Fibroblast of lung (primary cell): ENCODE results near the gene ATP6V0C. TPM values are rescaled to one million over a fixed set of nuclear protein-coding genes. Genes with fewer than 3 reads are reported as not detected.

Experiments used
- DNase-seq, 2 donors: peaks; one replicate each; pipeline versions ENCODE4 v3.0.0 to v3.0.0-alpha.2; 2010; ENCODE audit warnings: low read depth in 2 of 2
- H2AFZ ChIP-seq: 2 replicates; pipeline ENCODE4 v1.5.1; 2012; ENCODE audit warnings: low read length, control low read depth, inconsistent platforms
- H3K27ac ChIP-seq: 2 replicates; pipeline ENCODE4 v1.5.1; 2011; ENCODE audit warnings: low read length, control low read depth; ENCODE audit not compliant: insufficient read depth
- H3K27me3 ChIP-seq: 2 replicates; pipeline ENCODE4 v1.5.1; 2011; ENCODE audit warnings: mild to moderate bottlenecking, low read length; ENCODE audit not compliant: control insufficient read depth, insufficient read depth
- H3K36me3 ChIP-seq: 2 replicates; pipeline ENCODE4 v1.5.1; 2011; ENCODE audit warnings: low read length; ENCODE audit not compliant: control insufficient read depth, insufficient read depth
- H3K4me1 ChIP-seq: 2 replicates; pipeline ENCODE4 v1.5.1; 2011; ENCODE audit warnings: low read length; ENCODE audit not compliant: control insufficient read depth, insufficient read depth; ENCODE audit errors: extremely low read depth
- H3K4me2 ChIP-seq: 2 replicates; pipeline ENCODE4 v1.5.1; 2011; ENCODE audit warnings: low read length, control low read depth; ENCODE audit not compliant: insufficient read depth; ENCODE audit errors: extremely low read depth
- H3K4me3 ChIP-seq, 4 experiments: fragments of 200-600 bp in 1 of 4; sonication (generic) in 1 of 4; replicated peaks in 1 of 4; 2 replicates each; pipeline ENCODE4 v1.5.1; 2011 to 2016; ENCODE audit warnings: low read length in 4 of 4, low read depth in 3 of 4, mild to moderate bottlenecking in 3 of 4, control low read depth in 2 of 4, inconsistent platforms in 1 of 4, mixed read lengths in 1 of 4; ENCODE audit not compliant: insufficient read depth in 1 of 4; ENCODE audit errors: control extremely low read depth in 1 of 4
- H3K79me2 ChIP-seq: 2 replicates; pipeline ENCODE4 v1.5.1; 2012; ENCODE audit warnings: mild to moderate bottlenecking, low read length, inconsistent platforms; ENCODE audit not compliant: control insufficient read depth, insufficient read depth
- H3K9ac ChIP-seq: 2 replicates; pipeline ENCODE4 v1.5.1; 2011; ENCODE audit warnings: mild to moderate bottlenecking, low read length, control low read depth; ENCODE audit not compliant: insufficient read depth
- H3K9me3 ChIP-seq: 2 replicates; pipeline ENCODE4 v1.5.1; 2012; ENCODE audit warnings: low read depth, low read length; ENCODE audit not compliant: control insufficient read depth, insufficient read depth
- H4K20me1 ChIP-seq: 2 replicates; pipeline ENCODE4 v1.5.1; 2011; ENCODE audit warnings: low read length; ENCODE audit not compliant: control insufficient read depth, insufficient read depth; ENCODE audit errors: extremely low read depth
- CTCF ChIP-seq, 2 donors: IDR thresholded peaks in 1 of 2; conservative IDR thresholded peaks in 1 of 2; 1 replicate in 1 of 2; 2 replicates in 1 of 2; pipeline ENCODE4 v1.5.1; 2011 to 2012; ENCODE audit warnings: low read length in 2 of 2, control low read depth in 1 of 2, inconsistent platforms in 1 of 2, low read depth in 1 of 2, mild to moderate bottlenecking in 1 of 2
- EZH2 ChIP-seq: IDR thresholded peaks from 2 replicates; pipeline ENCODE4 v1.5.1; 2012; ENCODE audit warnings: low read length, control low read depth, mild to moderate bottlenecking; ENCODE audit errors: missing control alignments
- polyA plus RNA-seq, 2 donors: library from polyadenylated mRNA; depleted of rRNA in 1 of 2; stranded (reverse) in 1 of 2; unstranded in 1 of 2; fragments of >200 nt; gene quantifications; 2 replicates each; pipeline ENCODE4 v1.2.1, GENCODE V29; 2011 to 2012; ENCODE audit warnings: missing spikeins in 1 of 2
- total RNA-seq: library from RNA; depleted of rRNA; stranded (reverse); fragments of >200 nt; gene quantifications from 2 replicates; pipeline ENCODE4 v1.2.1, GENCODE V29; 2014

The ATP6V0C gene
- total and polyA plus RNA-seq, 2 donors (not counting 1 experiment from before 2014, with no cell fraction given) = 11.2 to 43.0 TPM

GRCh38 chr16:2527784-2528100 is 14.0 kb downstream of the ATP6V0C start:
- Histone ChIP-seq H3K27me3 (no peaks in the 10 kb centered on the region), H4K20me1 (no peaks in the 10 kb centered on the region), H3K4me2 (no peak overlapping the region), H3K27ac (no peak overlapping the region), H3K4me3 (no peak overlapping the region), H3K9ac (no peak overlapping the region), H2AFZ (no peak overlapping the region), H3K4me1 (peaks cover 5% of the 10 kb centered on the region), H3K9me3 (no peaks in the 10 kb centered on the region), H3K36me3 (peaks cover 44% of the 10 kb centered on the region), H3K79me2 (peaks cover 1% of the 10 kb centered on the region)
- no peak for DNase-seq
- TF ChIP-seq EZH2 (no peak), CTCF (conservative IDR thresholded peaks at IDR 0.05 in 1 of 2, IDR thresholded peaks at IDR 0.05 in 1 of 2; ENCODE audit: low read depth in 1 of 2, low read length in 2 of 2) (no peak)

DNA sequence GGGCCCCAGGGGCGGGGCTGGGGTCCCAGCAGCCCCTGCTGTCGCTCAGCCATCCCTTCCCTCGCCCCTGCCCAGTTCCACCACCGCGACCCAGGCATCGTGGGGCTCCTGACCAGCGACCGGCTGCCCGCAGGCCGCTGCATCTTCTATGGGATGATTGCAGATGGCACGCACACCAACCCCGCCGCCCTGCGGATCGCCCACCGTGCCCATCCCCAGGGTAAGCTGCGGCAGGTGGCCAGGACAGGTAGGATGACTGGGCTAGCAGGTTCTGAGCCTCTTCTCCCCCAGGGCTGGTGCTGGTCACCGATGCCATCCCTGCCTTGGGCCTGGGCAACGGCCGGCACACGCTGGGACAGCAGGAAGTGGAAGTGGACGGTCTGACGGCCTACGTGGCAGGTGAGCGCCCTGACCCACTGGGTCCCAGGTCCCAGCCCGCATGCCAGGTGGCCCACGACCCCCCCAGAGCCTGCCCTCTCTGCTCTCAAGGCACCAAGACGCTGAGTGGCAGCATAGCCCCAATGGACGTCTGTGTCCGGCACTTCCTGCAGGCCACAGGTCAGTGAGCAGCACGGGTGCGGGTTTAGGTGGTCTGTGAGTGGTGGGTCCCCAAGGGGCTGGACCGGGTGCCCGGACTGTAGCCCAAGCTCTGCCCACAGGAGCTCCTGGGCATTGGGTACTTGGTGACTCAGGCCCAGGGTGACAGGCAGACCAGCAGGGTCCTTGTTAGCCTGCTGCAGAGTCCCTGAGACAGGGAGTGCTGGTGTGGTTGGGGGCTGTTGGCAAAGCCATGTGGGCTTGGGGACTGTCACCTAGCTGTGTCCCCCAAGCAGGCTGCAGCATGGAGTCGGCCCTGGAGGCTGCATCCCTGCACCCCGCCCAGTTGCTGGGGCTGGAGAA is 14.7 kb downstream of the ATP6V0C start:
- TF ChIP-seq CTCF (conservative IDR thresholded peaks at IDR 0.05 in 1 of 2, IDR thresholded peaks at IDR 0.05 in 1 of 2; ENCODE audit: low read depth in 1 of 2, low read length in 2 of 2) (no peak), EZH2 (no peak)
- Histone ChIP-seq H3K9ac (no peak overlapping the region), H3K27me3 (no peaks in the 10 kb centered on the region), H3K9me3 (no peaks in the 10 kb centered on the region), H3K4me3 (no peak overlapping the region), H4K20me1 (no peaks in the 10 kb centered on the region), H3K79me2 (peaks cover under 1% of the 10 kb centered on the region), H3K4me2 (no peak overlapping the region), H3K27ac (no peak overlapping the region), H2AFZ (no peak overlapping the region), H3K4me1 (peaks cover 8% of the 10 kb centered on the region), H3K36me3 (peaks cover 38% of the 10 kb centered on the region)
- DNase-seq = no peak

DNA sequence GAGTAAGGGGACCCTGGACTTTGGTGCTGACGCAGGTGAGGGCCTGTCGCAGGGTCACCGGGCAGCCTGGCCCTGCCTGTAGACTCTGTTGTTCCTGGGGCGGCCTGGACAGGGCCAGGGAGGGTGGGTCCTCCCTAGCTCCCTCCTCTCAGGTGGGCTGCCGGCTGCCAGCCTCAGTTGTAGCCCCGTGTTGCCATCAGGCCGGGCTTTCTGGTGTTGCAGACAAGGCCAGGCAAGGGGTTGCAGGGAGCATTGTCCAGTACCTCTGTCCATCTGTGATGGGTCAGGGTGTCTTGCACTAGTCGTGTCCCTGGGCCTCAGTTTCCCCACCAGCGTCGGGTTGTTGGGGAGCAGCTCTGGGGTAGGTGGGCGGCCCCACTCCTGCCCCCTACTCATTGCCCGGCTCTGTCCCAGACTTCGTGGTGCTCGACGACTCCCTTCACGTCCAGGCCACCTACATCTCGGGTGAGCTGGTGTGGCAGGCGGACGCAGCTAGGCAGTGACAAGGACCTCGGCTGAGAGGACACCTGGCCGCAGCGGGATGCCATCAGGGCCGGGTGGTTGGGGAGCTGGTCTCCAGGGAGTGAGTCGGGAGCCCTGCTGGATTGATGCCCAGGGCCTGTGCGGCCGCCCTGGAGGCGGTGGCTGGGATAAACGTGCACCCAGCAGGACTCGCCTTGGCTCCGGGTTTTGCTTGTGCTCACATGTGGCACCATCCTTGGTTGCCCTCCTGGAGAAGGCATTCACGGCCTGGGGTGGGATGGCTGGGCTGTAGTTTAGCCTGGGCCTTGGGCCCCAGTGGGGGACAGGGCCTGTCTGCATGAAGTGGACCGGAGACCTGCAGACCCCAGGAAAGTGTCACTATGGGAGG is 15.5 kb downstream of the ATP6V0C start:
- no peak overlapping the region for H3K9ac ChIP-seq
- no peaks in the 10 kb centered on the region for H3K27me3 ChIP-seq
- no peak overlapping the region for H2AFZ ChIP-seq
- no peaks in the 10 kb centered on the region for H4K20me1 ChIP-seq
- H3K36me3 ChIP-seq = peaks cover 31% of the 10 kb centered on the region
- no peaks in the 10 kb centered on the region for H3K79me2 ChIP-seq
- DNase-seq = no peak
- no peak overlapping the region for H3K4me2 ChIP-seq
- no peaks in the 10 kb centered on the region for H3K9me3 ChIP-seq
- TF ChIP-seq CTCF (conservative IDR thresholded peaks at IDR 0.05 in 1 of 2, IDR thresholded peaks at IDR 0.05 in 1 of 2; ENCODE audit: low read depth in 1 of 2, low read length in 2 of 2) = no peak
- no peak for TF ChIP-seq EZH2
- peaks cover 8% of the 10 kb centered on the region for H3K4me1 ChIP-seq
- no peak overlapping the region for H3K4me3 ChIP-seq
- H3K27ac ChIP-seq = no peak overlapping the region
